Skin of body (tissue), 2 donors: ENCODE measurements around the gene KDM4B. TPM values are rescaled to one million over a fixed set of nuclear protein-coding genes. Genes with fewer than 3 reads are reported as not detected.

ENCODE experiments used
- DNase-seq: peaks from one replicate; lab custom pipeline; 2025; lab: John Stamatoyannopoulos, UW
- total RNA-seq: library from RNA; depleted of rRNA; stranded (reverse); fragments of >200 nt; gene quantifications from one replicate; pipeline ENCODE4 v1.2.3, GENCODE V29; 2014

KDM4B gene
- total RNA-seq, 1 donor from 2014 or later, result 23.4 TPM

GRCh38 chr19:4984438-4984990 lies 15.6 kb downstream of the KDM4B start:
- DNase-seq, result no peak

- DNase-seq, result no peak
These were observed 16.7 kb downstream of the KDM4B start for GRCh38 chr19:4985551-4985991.

- DNase-seq, result no peak
These were observed 17.1 kb downstream of the KDM4B start for GRCh38 chr19:4986056-4986455.

GRCh38 chr19:4986471-4986891 lies 17.6 kb downstream of the KDM4B start:
- DNase-seq, result no peak

- DNase-seq, result no peak
These were observed 18.3 kb downstream of the KDM4B start for GRCh38 chr19:4987256-4987655.

GRCh38 chr19:4987692-4988370 lies 18.9 kb downstream of the KDM4B start:
- DNase-seq, result no peak

- no peak for DNase-seq
These were observed 19.9 kb downstream of the KDM4B start for GRCh38 chr19:4988770-4989251.

GRCh38 chr19:4990306-4990705 lies 21.4 kb downstream of the KDM4B start:
- no peak for DNase-seq

- no peak for DNase-seq
These were observed 22.6 kb downstream of the KDM4B start for GRCh38 chr19:4991538-4991937.

GRCh38 chr19:4991996-4992698 lies 23.2 kb downstream of the KDM4B start:
- no peak for DNase-seq

- DNase-seq, result no peak
These were observed 24.8 kb downstream of the KDM4B start for GRCh38 chr19:4993683-4994082.

- DNase-seq, result no peak
These were observed 27.8 kb downstream of the KDM4B start for GRCh38 chr19:4996701-4997100.

GRCh38 chr19:4997297-4997696 lies 28.4 kb downstream of the KDM4B start:
- DNase-seq, result no peak

GRCh38 chr19:5000120-5000611 lies 31.3 kb downstream of the KDM4B start:
- DNase-seq, result no peak

GRCh38 chr19:5001615-5002014 lies 32.7 kb downstream of the KDM4B start:
- peak; percentile 29 for DNase-seq

GRCh38 chr19:5002143-5002542 lies 33.2 kb downstream of the KDM4B start:
- DNase-seq, result no peak

GRCh38 chr19:5003781-5004180 lies 34.9 kb downstream of the KDM4B start:
- no peak for DNase-seq

GRCh38 chr19:5005096-5005495 lies 36.2 kb downstream of the KDM4B start:
- no peak for DNase-seq

GRCh38 chr19:5006201-5006600 lies 37.3 kb downstream of the KDM4B start:
- no peak for DNase-seq

GRCh38 chr19:5006821-5007220 lies 37.9 kb downstream of the KDM4B start:
- DNase-seq, result no peak

- no peak for DNase-seq
These were observed 42.7 kb downstream of the KDM4B start for GRCh38 chr19:5011476-5012238.
